Gastrocnemius medialis (tissue), 4 donors: ENCODE measurements around the gene PARP12. TPM values are rescaled to one million over a fixed set of nuclear protein-coding genes. Genes with fewer than 3 reads are reported as not detected.

Experiments used
- ATAC-seq, 2 donors: fragments of 150-250 bp; one replicate each; pipeline ENCODE4 v1.9.1; 2016
- DNase-seq, 2 donors: peaks; one replicate each; pipeline ENCODE4 v3.0.0-alpha.2; 2019
- H3K27ac ChIP-seq, 4 donors: fragments of 200-600 bp; sonication (generic); 1 replicate in 1 of 4; 2 replicates in 3 of 4; pipeline ENCODE4 v1.5.1; 2016 to 2018; ENCODE audit warnings: mild to moderate bottlenecking in 2 of 4, moderate library complexity in 1 of 4
- H3K27me3 ChIP-seq, 3 donors: fragments of 200-600 bp; sonication (generic) in 2 of 3; 1 replicate in 1 of 3; 2 replicates in 2 of 3; pipeline versions ENCODE4 v1.5.1 to v1.6.0; 2016 to 2019; ENCODE audit warnings: mild to moderate bottlenecking in 1 of 3, moderate library complexity in 1 of 3
- H3K36me3 ChIP-seq, 2 donors: fragments of 200-600 bp; sonication (generic) in 1 of 2; one replicate each; pipeline ENCODE4 v1.5.1; 2017 to 2018
- H3K4me1 ChIP-seq, 2 donors: fragments of 200-600 bp; sonication (generic) in 1 of 2; one replicate each; pipeline ENCODE4 v1.5.1; 2016 to 2017; ENCODE audit warnings: mild to moderate bottlenecking in 2 of 2
- H3K4me3 ChIP-seq, 4 donors: fragments of 200-600 bp; sonication (generic) in 3 of 4; 1 replicate in 1 of 4; 2 replicates in 3 of 4; pipeline ENCODE4 v1.5.1; 2016 to 2019; ENCODE audit warnings: mild to moderate bottlenecking in 2 of 4
- H3K9me3 ChIP-seq, 3 donors: fragments of 200-600 bp; sonication (generic) in 2 of 3; 1 replicate in 1 of 3; 2 replicates in 2 of 3; pipeline ENCODE4 v1.5.1; 2016 to 2019
- CTCF ChIP-seq, 5 experiments: fragments of 450-650 bp in 3 of 5; fragments of 200-600 bp in 2 of 5; sonication (generic) in 2 of 5; IDR thresholded peaks in 4 of 5; conservative IDR thresholded peaks in 1 of 5; 1 replicate in 4 of 5; 2 replicates in 1 of 5; pipeline ENCODE4 v1.5.1; 2016 to 2019; ENCODE audit warnings: antibody characterized with exemption in 5 of 5, mild to moderate bottlenecking in 3 of 5, moderate library complexity in 3 of 5
- POLR2A ChIP-seq, 2 donors: fragments of 450-650 bp; IDR thresholded peaks; one replicate each; pipeline ENCODE4 v1.6.1; 2017; ENCODE audit warnings: antibody characterized with exemption in 2 of 2, mild to moderate bottlenecking in 2 of 2, moderate library complexity in 2 of 2
- in situ Hi-C, 4 donors: fragments of 200-750 bp; cut with MboI; loops; one replicate each; pipeline versions ENCODE4 v1.15.0 to v1.8.0; 2017; ENCODE audit warnings: low sequenced_read_pairs in 4 of 4
- intact Hi-C: fragments of 100-400 bp; cut with DNase I; formaldehyde crosslinking; loops from one replicate; pipeline ENCODE4 v1.15.1; 2023; ENCODE audit warnings: low total_unique reads
- total RNA-seq, 4 donors: library from RNA; depleted of rRNA; stranded (reverse); fragments of >200 nt; gene quantifications; one replicate each; pipeline versions ENCODE4 v1.1.0 to v1.2.3, GENCODE V29; 2016

Gene PARP12
- total RNA-seq, 4 donors from 2014 or later, result 4.3 to 12.7 (median 4.9) TPM

DNA sequence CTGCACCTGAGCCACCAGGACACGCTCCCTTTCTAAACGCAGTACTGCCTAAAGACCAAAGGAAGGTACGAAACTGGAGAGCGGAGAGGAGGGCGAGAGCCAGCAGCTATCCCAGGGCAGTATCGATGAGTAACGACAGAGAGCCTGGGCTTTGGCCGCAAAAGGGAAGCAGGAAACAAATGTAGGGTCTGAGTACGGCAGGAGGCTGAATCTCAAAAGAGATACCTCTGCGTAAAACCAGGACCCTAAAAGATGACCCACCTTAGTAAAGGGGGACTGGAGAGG, 20.4 kb downstream of the PARP12 start:
- ATAC-seq (no peak), DNase-seq (no peak)
- H3K27me3 ChIP-seq, result no peaks in the 10 kb centered on the region
- intact Hi-C loops, result no loop called here
- no peaks in the 10 kb centered on the region for H3K36me3 ChIP-seq
- H3K27ac ChIP-seq, result no peak overlapping the region
- no peak overlapping the region for H3K4me3 ChIP-seq
- in situ Hi-C loops, result no loop called here
- no peaks in the 10 kb centered on the region for H3K9me3 ChIP-seq
- no peaks in the 10 kb centered on the region for H3K4me1 ChIP-seq
- TF ChIP-seq POLR2A (IDR thresholded peaks at IDR 0.05) (no peak), CTCF (IDR thresholded peaks at IDR 0.05 in 4 of 5, conservative IDR thresholded peaks at IDR 0.05 in 1 of 5) (no peak)

GRCh38 chr7:140041659-140042385, 20.9 kb downstream of the PARP12 start:
- Histone ChIP-seq H3K27ac (no peak overlapping the region), H3K27me3 (no peaks in the 10 kb centered on the region), H3K4me1 (no peaks in the 10 kb centered on the region), H3K4me3 (no peak overlapping the region), H3K9me3 (no peaks in the 10 kb centered on the region), H3K36me3 (no peaks in the 10 kb centered on the region)
- TF ChIP-seq CTCF (IDR thresholded peaks at IDR 0.05 in 4 of 5, conservative IDR thresholded peaks at IDR 0.05 in 1 of 5), result no peak
- no peak for DNase-seq
- in situ Hi-C loops (no loop called here), intact Hi-C loops (no loop called here)
- no peak for ATAC-seq

- H3K27me3 ChIP-seq, result no peaks in the 10 kb centered on the region
These were observed 22.9 kb downstream of the PARP12 start for GRCh38 chr7:140039896-140040295.

DNA sequence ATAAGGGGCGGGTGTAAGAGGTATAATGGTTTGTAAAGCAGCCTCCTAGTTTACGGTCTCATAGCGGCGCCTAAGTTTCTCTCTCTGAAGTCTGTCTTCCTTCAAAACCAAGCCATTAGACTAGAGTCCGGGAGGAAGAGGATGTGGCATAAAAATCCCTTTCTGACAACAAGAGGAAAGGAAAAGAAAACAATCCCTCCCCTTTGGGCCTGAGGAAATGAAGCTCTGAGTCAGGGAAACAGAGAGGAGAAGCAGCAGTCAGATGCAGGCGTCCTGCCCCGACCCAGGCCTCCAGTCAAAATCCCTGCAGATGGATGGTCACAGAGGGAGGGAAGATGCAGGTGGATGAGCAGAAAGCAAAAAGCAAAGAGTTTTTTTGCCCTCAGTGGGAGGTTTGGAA, 23.7 kb downstream of the PARP12 start:
- no peak overlapping the region for H3K4me3 ChIP-seq
- intact Hi-C loops, result no loop called here
- ATAC-seq, result no peak
- TF ChIP-seq CTCF (IDR thresholded peaks at IDR 0.05 in 4 of 5, conservative IDR thresholded peaks at IDR 0.05 in 1 of 5) (no peak), POLR2A (IDR thresholded peaks at IDR 0.05) (no peak)
- H3K27me3 ChIP-seq, result no peaks in the 10 kb centered on the region
- in situ Hi-C loops, result no loop called here
- H3K4me1 ChIP-seq, result no peaks in the 10 kb centered on the region
- no peaks in the 10 kb centered on the region for H3K9me3 ChIP-seq
- no peak for DNase-seq
- no peak overlapping the region for H3K27ac ChIP-seq
- H3K36me3 ChIP-seq, result no peaks in the 10 kb centered on the region

More at GRCh38 chr7:140039896-140040295, 22.9 kb downstream of the PARP12 start:
- DNase-seq, result no peak
- in situ Hi-C loops, result no loop called here
- Histone ChIP-seq H3K36me3 (no peaks in the 10 kb centered on the region), H3K9me3 (no peaks in the 10 kb centered on the region), H3K27ac (no peak overlapping the region), H3K4me1 (no peaks in the 10 kb centered on the region), H3K4me3 (no peak overlapping the region)
- intact Hi-C loops, result no loop called here
- no peak for ATAC-seq
- TF ChIP-seq POLR2A (IDR thresholded peaks at IDR 0.05), result no peak
- TF ChIP-seq CTCF (IDR thresholded peaks at IDR 0.05 in 4 of 5, conservative IDR thresholded peaks at IDR 0.05 in 1 of 5), result no peak
